Motor neuron (in vitro differentiated cells): ENCODE measurements around the gene ULK4. TPM values are rescaled to one million over a fixed set of nuclear protein-coding genes. Genes with fewer than 3 reads are reported as not detected.
A peak's percentile ranks its signal among the peaks of the same experiment; 100 is the strongest.
"Not testable (repeated sequence)": the region's sequence is repeated elsewhere in the genome, so short reads cannot be mapped to it uniquely, and the experiment has no call there.

Experiments used
- ATAC-seq, 8 experiments: fragments of 200-7000 bp; cut with Tn5 transposase; replicated peaks in 6 of 8; 2 replicates each; pipeline ENCODE4 v1.8.0; 2021; ENCODE audit warnings: mild to moderate bottlenecking in 8 of 8, moderate library complexity in 8 of 8
- H3K27ac ChIP-seq, 2 donors: fragments of 250-450 bp; sonication (Bioruptor Pico); 2 replicates each; pipeline ENCODE4 v1.9.0; 2021; ENCODE audit warnings: antibody characterized with exemption in 2 of 2, mild to moderate bottlenecking in 2 of 2, moderate library complexity in 1 of 2
- H3K4me1 ChIP-seq, 2 donors: fragments of 250-450 bp; sonication (Bioruptor Pico); replicated peaks in 1 of 2; 2 replicates each; pipeline ENCODE4 v1.6.1; 2021; ENCODE audit warnings: antibody characterized with exemption in 2 of 2, mild to moderate bottlenecking in 2 of 2, moderate library complexity in 1 of 2
- H3K4me3 ChIP-seq, 5 donors: fragments of 250-450 bp; sonication (Bioruptor Pico); 2 replicates each; pipeline ENCODE4 v1.9.0; 2021; ENCODE audit warnings: antibody characterized with exemption in 5 of 5, mild to moderate bottlenecking in 5 of 5, moderate library complexity in 4 of 5
- WGBS, 10 experiments: fragments of 450-650 bp; shearing (Covaris generic); methylation state at CpG; one replicate each; pipeline ENCODE4 v1.0.0; 2022; 5-methylcytosine and 5-hydroxymethylcytosine counted together
- in situ Hi-C, 9 experiments: fragments of 400-800 bp; cut with MboI; loops; one replicate each; pipeline ENCODE4 v1.15.0; 2021; ENCODE audit warnings: low sequenced_read_pairs in 9 of 9, low pct_unique_long_range_greater_than_20kb in 2 of 9; ENCODE audit not compliant: unreplicated experiment in 9 of 9
- total RNA-seq, 8 experiments: library from RNA; unstranded; fragments of 300-600 nt; gene quantifications; 2 replicates each; pipeline versions ENCODE4 v1.2.3 to v1.2.4, GENCODE V29; 2022

The ULK4 gene
- total RNA-seq, 8 experiments from 2014 or later = 4.3 to 21.7 (median 9.5) TPM

- ATAC-seq = no peak
- Histone ChIP-seq H3K4me1 (no peaks in the 10 kb centered on the region), H3K4me3 (no peak overlapping the region), H3K27ac (no peak overlapping the region)
- 29 to 100% (median 74%) methylated on average over 1 to 3 of the region's 3 CpGs; no CpG with 5 or more reads in 1 of the 10 experiments for WGBS, 10 experiments
- in situ Hi-C loops = no loop called here
These were observed 531.5 kb downstream of the ULK4 start for GRCh38 chr3:41430391-41430790.

- ATAC-seq = no peak
- WGBS, 10 experiments = 38 to 100% (median 73%) methylated on average over 1 to 3 of the region's 3 CpGs; no CpG with 5 or more reads in 1 of the 10 experiments
- no peak overlapping the region for H3K4me3 ChIP-seq
- in situ Hi-C loops = no loop called here
- no peak overlapping the region for H3K27ac ChIP-seq
- H3K4me1 ChIP-seq = no peaks in the 10 kb centered on the region
These were observed 535.4 kb downstream of the ULK4 start for GRCh38 chr3:41426485-41426884.

- no peaks in the 10 kb centered on the region for H3K4me1 ChIP-seq
- 77 to 100% (median 93%) methylated on average over 3 to 4 of the region's 4 CpGs; no CpG with 5 or more reads in 1 of the 10 experiments for WGBS, 10 experiments
- no peak for ATAC-seq
- no peak overlapping the region for H3K4me3 ChIP-seq
- in situ Hi-C loops = no loop called here
- no peak overlapping the region for H3K27ac ChIP-seq
These were observed 537.2 kb downstream of the ULK4 start for GRCh38 chr3:41424543-41425300.

- Histone ChIP-seq H3K4me1 (peaks cover 6 to 12% of the 10 kb centered on the region in 2 donors), H3K27ac (no peak overlapping the region), H3K4me3 (no peak overlapping the region)
- ATAC-seq = no peak
- in situ Hi-C loops = no loop called here
- 80 to 100% (median 92%) methylated on average over 1 to 5 of the region's 5 CpGs; no CpG with 5 or more reads in 1 of the 10 experiments for WGBS, 10 experiments
These were observed 542.1 kb downstream of the ULK4 start for GRCh38 chr3:41419809-41420208.

GRCh38 chr3:41418961-41419691 lies 542.8 kb downstream of the ULK4 start:
- ATAC-seq = peak in 7 of 8 experiments; percentile 44 to 98 (median 92)
- H3K4me1 ChIP-seq = peaks cover 6 to 18% of the 10 kb centered on the region in 2 donors
- in situ Hi-C loops = no loop called here
- H3K4me3 ChIP-seq = no peak overlapping the region
- WGBS, 10 experiments = 24 to 90% (median 58%) methylated on average over 2 to 6 of the region's 7 CpGs
- no peak overlapping the region for H3K27ac ChIP-seq

GRCh38 chr3:41417574-41417973 lies 544.3 kb downstream of the ULK4 start:
- Histone ChIP-seq H3K4me1 (peaks cover 6 to 18% of the 10 kb centered on the region in 2 donors), H3K4me3 (no peak overlapping the region), H3K27ac (no peak overlapping the region)
- in situ Hi-C loops = no loop called here
- WGBS, 10 experiments = 46 to 100% (median 85%) methylated on average over 1 to 3 of the region's 3 CpGs
- ATAC-seq = no peak

DNA sequence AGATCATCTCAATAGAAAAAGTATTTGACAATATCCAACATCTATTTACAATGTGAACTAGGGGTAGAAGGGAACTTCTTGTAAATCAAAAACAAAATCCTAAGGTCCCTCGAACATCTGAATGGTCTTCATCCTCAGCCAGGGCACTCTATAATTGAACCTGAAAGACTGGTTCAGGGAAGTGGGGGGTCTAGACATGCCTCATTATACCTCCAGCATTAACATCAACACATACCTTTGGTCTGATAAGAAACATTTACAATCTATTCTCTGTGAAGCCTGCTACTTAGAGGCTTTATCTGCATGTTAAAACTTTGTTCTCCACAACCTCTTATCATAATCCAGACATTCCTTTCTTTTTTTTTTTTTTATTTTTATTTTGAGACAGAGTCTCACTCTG lies 550.8 kb downstream of the ULK4 start:
- WGBS, 10 experiments = 0 to 100% (median 65%) methylated on average over 1 of the region's 1 CpG; no CpG with 5 or more reads in 2 of the 10 experiments
- in situ Hi-C loops = no loop called here
- peaks cover 6 to 18% of the 10 kb centered on the region in 2 donors for H3K4me1 ChIP-seq
- H3K4me3 ChIP-seq = no peak overlapping the region
- no peak for ATAC-seq
- H3K27ac ChIP-seq = no peak overlapping the region

GRCh38 chr3:41405466-41405865 lies 556.4 kb downstream of the ULK4 start:
- 7 to 100% (median 72%) methylated on average over 1 to 2 of the region's 2 CpGs; no CpG with 5 or more reads in 2 of the 10 experiments for WGBS, 10 experiments
- H3K4me1 ChIP-seq = no peaks in the 10 kb centered on the region
- no peak overlapping the region for H3K27ac ChIP-seq
- in situ Hi-C loops = no loop called here
- H3K4me3 ChIP-seq = no peak overlapping the region
- ATAC-seq = peak in 1 of 8 experiments; percentile 37

GRCh38 chr3:41404582-41404981 lies 557.3 kb downstream of the ULK4 start:
- WGBS, 10 experiments = 20 to 80% (median 73%) methylated on average over 1 of the region's 1 CpG; no CpG with 5 or more reads in 6 of the 10 experiments
- in situ Hi-C loops = no loop called here
- no peak overlapping the region for H3K4me3 ChIP-seq
- H3K27ac ChIP-seq = no peak overlapping the region
- H3K4me1 ChIP-seq = no peaks in the 10 kb centered on the region
- peak in 2 of 8 experiments; percentile 50 to 60 for ATAC-seq

GRCh38 chr3:41394896-41395295 lies 567.0 kb downstream of the ULK4 start:
- no peak overlapping the region for H3K4me3 ChIP-seq
- ATAC-seq = peak in 2 of 8 experiments; percentile 48 to 67
- 63 to 100% (median 100%) methylated on average over 1 of the region's 1 CpG; no CpG with 5 or more reads in 2 of the 10 experiments for WGBS, 10 experiments
- in situ Hi-C loops = no loop called here
- H3K27ac ChIP-seq = no peak overlapping the region
- H3K4me1 ChIP-seq = no peaks in the 10 kb centered on the region

GRCh38 chr3:41370765-41371535 lies 591.0 kb downstream of the ULK4 start:
- not testable (repeated sequence) for ATAC-seq, H3K27ac ChIP-seq, H3K4me3 ChIP-seq
- H3K4me1 ChIP-seq = peaks cover 7 to 18% of the 10 kb centered on the region in 2 donors
- in situ Hi-C loops = loop anchor here in 1 of 9 experiments (25.0 kb wide), 1 partner anchor 191 kb away; no protein-coding TSS in a partner anchor
- 18 to 100% (median 63%) methylated on average over 1 to 6 of the region's 11 CpGs; no CpG with 5 or more reads in 2 of the 10 experiments for WGBS, 10 experiments

GRCh38 chr3:41370307-41370706 lies 591.6 kb downstream of the ULK4 start:
- peaks cover 7 to 18% of the 10 kb centered on the region in 2 donors for H3K4me1 ChIP-seq
- H3K4me3 ChIP-seq = no peak overlapping the region
- in situ Hi-C loops = loop anchor here in 1 of 9 experiments (25.0 kb wide), 1 partner anchor 192 kb away; no protein-coding TSS in a partner anchor
- no peak for ATAC-seq
- H3K27ac ChIP-seq = no peak overlapping the region
- 76 to 100% (median 93%) methylated on average over 1 to 4 of the region's 7 CpGs; no CpG with 5 or more reads in 4 of the 10 experiments for WGBS, 10 experiments
